ENCODE results near the gene TARP.

Gene TARP

DNA sequence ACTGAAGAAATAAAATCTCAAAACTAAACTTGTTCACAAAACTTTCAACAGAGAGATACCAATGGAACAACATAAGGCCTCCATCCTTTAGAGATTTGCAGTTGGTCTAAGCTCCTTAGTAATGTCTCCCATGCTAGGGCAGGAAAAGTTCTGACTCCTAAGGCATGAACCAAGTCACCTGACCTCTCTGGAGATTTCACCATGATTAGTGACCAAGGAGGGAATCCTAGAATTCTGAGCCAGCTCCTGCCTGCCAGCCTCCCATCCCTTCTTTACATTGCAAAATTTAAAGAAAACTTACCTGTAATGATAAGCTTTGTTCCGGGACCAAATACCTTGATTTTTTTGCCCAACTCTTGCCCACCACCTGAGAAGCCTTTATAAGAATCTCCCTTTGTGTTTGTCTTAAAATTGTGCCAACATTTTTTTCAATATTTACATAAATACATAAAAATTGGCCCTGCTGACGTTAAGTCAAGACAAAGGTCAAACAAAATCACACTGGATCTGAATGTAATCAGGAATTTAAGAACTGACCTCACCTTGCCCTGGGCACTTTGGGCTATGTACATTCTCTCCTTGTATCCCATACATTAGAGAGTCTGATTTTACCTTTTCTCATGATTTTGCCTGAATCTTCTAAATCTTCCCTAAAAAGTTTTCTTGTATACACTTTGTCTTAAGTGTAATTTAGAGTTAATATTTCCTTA lies at the start of gene TARP:
TSS of gene TARP (minus strand) at position 351 of the 710 bp plus-strand sequence.
- DNase-seq = no peak

DNA sequence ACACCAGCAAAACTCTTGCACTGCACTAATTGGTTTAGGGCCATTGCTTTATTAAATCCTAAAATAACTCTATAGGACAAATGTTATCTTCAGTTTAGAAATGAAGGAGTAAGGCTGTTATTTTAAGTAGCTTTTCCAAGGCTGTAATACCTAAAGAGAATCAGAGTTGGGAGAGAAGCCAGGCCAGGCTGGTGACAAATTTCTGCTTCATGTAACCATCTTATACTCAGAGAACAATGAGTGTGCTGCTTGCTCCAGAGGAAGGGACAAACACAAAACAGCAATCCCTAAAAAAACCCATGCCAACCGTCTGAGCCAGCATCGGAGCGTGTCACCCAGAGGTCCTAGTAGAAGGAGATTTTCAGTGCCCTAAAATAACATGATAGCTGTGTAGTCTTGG lies 49.7 kb upstream of the TARP start:
- DNase-seq = no peak

DNA sequence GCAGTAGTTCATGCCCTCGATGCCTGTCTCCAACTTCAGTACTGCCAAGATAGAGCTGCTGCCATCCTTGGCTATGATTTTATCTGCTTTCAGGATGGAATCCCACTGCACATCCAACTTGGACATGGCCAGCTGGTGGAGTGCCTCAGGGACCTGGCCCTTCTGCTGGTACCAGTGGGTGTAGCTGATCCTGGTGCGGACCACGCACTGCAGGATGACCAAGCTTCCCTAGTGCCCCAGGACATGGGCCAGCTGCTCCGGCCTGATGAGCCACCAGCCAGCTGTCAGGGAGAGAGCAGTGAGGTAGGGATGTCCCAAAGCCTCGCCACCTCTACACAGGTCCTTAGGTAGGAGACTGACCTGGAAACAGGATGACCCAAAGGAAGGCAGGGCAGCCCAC lies 49.0 kb upstream of the TARP start:
- no peak for DNase-seq

DNA sequence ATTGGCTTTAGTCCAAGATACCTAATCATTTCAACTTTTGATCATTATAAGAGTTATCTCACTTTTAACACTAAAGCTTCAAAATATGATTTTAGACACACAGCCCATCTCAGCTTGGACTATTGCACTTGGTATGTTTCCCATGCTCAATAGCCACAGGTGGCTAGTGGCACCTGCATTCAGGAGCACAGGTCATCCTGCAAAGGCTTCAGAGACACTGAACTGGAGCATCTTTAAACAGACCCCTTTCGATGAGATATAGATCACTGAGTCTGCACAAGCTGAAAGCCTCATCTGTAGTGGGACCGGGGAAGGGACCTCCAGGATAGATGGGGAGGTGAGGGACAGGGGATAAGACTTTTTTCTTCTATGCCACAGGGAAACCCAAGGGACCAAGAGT lies 48.5 kb upstream of the TARP start:
- no peak for DNase-seq

DNA sequence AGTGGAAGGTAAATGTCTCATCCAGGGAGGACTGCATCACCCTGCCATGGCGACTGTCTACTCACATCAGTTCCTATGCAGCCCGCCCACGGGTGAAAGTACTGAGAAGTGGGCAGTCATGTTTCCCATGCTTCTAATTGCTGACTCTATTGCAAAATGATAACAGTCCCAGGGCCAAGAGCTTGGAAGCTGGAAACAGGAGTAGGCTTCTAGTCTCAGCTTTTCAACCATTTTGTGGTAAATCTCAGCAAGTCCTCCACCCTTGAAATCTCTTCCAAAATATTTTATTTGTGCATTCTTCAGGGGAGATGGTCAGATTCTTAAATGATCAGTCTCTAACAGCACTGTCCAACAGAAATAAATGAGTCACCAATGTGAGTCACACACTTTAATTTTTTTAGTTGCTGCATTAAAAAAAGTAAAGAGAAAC lies 48.1 kb upstream of the TARP start:
- no peak for DNase-seq

DNA sequence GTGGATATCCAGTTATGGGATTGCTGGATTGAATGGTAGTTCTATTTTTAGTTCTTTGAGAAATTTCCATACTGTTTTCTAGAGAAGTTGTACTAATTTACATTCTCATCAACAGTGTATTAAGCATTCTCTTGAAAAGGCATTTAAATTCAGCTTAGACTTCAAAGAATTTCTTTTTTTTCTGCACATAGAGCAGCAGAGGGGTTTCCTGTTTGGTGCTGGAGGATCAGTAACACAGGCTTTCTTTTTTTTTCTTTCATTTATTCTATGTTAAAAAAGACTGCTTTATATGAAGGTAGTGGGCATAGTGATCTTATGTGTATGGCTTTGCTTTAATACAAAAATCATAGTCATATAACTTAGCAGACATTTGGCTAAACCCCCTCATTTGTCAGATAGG lies 47.6 kb upstream of the TARP start:
- no peak for DNase-seq

DNA sequence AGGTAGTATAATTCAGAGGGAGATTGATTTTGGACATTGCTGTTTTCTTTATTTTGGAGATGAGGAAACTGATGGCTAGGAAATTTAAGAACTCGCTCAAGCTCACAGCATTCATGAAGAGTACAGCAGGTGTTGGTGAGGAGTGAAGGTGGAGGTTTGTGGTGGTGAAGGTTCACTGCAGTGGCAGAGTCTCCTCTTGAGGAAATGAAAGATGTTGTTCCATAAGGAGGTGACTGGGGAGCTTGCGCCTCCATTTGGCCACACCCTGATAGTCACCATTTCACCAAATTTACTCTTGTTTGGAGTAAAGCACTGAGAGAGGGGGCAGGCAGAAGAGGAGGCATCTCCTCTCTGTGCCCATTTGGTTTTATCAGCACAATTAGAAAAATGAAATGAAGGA lies 46.4 kb upstream of the TARP start:
- DNase-seq = no peak

DNA sequence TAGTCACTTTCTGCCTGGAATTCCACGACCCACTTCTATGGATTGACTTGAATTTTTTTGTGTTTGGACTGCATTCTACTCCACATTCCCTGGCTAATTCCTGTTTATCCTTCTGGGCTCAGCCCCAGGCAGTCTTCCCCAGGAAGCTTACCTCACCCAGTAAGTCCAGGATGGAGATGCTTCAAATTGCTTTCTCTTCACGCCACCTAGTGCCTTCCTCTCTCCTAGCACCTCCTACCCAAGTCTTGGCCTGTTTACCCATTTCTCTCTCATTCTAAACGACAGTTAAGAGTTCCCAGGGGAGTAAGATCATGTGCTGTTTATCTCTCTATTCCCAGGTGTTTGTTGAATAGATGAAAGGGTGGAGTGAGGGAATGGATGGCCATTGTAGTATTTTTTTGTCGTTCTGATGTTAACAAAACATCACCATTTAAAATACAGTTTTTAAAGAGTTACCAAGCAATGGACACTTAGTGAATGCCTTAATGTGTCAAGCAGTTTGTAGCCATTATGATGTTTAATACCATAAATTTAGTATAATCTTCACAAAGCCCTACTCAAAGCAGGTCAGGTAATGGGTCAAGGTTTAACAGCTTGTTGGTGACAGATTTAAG lies 45.5 kb upstream of the TARP start:
- peak; percentile 82 for DNase-seq

DNA sequence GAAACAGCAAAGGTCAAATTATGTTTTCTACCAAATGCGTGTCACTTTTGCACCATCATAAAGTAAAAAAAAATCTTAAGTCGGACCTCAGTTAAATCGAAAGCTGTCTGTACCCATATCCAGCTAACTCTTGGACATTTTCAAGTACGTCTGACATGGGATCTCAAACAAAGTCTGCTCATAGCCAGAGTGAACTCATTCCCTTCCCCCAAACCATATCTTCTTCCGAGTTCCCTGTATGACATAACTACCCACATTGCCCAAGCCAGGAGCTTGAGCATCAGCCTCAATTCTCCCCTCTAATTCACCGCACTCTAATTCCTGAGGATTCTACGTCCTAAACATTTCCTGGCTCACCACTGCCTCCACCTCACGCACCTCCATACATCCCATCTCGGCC lies 44.8 kb upstream of the TARP start:
- no peak for DNase-seq

DNA sequence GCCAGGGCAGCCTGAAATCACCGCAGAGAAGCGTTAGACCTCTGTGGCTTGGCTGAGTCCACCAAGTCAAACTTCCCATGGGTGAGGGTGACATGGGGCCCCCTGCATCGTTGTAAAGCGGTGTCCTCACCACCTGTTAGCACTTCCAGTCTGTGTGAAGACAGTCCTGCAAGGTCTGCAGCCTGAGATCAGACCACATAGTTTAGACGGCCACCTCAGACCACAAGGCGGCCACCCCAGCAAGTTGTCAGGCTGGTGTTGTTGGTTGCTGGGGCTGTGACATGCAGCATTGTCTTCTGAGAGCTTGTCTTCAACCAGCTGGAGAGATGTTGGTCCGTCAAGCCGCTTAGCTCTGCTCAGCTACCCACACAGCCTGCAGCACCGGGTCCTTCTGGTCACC lies 44.1 kb upstream of the TARP start:
- peak; percentile 81 for DNase-seq

DNA sequence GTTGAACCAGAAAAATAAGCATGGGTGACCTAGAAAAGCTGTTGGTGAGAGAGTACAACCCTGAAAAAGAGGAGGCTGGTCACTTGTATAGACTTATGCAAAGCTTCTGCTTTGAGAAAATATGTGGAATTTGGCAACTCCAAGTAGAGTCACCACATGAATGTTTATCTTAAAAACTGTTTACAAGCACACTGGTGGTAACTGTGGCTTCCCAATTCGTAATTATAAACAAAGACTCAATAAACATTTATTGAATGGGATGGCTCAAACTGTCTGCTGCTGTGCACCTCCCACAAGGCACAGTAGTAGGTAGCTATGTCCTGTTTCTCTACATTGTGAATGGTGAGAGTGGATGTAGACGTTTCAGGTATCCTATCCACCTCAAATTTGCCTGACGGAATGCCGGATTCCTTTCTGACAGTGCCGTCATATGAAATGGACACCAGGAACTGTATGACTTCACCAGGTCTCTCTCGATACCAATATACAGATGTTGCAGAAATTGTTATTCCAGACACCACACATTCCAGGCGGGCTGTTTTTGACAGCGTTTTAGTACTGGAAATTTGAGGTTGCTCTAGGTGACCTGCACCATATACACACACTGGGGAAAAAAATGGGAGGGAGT lies 43.4 kb upstream of the TARP start:
- no peak for DNase-seq

DNA sequence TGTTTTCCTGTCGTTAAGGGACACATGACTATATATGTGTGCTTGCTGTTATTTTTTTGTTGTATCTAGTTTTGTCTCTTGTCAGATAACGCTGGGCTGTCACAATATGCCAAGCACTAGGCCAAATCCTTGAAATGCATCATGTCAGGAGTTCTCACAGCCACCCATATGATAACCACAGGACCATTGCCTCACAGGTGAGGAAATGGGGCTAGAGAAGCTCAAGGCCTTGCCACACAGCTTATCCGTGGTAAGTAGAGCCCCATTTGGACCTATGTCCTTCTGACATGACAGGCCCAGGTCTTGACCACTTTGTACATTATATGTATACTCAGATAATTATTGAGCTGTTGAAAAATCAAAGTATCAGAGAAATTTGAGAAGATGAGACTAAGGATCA lies 42.0 kb upstream of the TARP start:
- DNase-seq = no peak

DNA sequence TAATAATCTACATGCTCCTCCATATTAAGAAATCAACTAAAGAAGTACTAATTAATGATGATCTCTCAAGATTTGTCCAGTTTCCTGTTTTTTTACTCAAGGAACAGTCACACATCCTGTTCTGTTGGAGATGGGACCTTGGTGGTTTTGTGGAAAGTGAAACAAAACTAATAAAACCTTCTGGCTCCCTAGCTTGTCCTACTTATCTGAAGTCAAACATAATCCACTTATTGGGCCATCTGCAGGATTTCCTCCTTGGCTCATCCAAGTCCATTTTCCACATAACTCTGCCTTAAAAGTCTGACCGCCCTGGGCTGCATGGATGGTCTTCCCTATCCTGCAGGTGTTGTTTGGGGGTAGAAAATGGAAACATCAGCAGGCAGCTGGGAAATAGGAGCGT lies 39.4 kb upstream of the TARP start:
- DNase-seq = peak; percentile 53

DNA sequence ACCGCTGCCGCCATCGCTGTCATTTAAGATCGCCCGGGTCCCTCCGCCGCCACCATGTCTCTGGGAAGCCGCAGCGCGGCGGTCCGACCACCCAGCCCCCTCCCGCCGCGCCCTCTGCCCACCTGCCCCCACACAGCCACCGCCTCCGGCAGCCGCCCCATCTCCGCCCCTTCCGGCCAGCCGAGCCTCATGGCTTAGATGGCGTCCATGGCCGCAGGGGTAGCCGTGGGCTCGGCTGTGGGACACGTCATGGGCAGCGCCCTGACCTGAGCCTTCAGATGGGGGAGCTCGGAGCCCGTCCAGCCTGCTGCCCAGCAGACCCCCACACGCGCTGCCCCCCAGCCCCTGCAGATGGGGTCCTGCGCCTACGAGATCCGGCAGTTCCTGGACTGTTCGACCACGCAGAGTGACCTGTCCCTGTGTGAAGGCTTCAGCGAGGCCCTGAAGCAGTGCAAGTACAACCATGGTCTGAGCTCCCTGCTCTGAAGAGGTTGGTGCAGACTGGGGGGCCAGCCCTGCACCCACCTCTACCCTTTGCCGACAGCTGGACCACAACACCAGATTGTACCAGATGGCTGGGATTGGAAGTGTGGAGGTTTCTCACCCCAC lies 38.0 kb upstream of the TARP start:
- peak; percentile 81 for DNase-seq

DNA sequence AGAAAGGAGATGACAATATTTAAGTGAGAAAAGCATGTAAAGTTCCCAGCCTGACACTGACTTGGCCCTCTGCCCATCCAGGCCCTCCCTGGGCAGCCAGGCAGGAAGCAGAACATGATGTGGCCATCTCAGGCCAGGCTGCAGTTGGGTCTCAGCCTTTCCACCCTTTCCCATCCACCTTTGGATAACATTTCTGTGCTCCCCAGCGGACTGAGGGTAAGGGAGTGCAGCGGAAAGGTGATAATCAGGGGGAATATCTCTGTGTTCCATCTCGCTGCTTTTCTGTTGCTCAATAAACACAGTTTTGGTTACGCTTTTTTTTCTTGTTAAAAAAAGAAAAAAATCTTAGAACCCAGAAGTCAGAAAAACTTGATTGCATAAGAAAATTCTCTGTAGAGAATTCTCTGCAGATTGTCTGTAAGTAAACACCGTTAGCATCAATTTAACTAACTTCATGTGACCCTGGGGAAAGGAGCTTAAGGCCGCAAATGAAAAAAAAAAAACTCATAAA lies 37.2 kb upstream of the TARP start:
- peak; percentile 62 for DNase-seq

DNA sequence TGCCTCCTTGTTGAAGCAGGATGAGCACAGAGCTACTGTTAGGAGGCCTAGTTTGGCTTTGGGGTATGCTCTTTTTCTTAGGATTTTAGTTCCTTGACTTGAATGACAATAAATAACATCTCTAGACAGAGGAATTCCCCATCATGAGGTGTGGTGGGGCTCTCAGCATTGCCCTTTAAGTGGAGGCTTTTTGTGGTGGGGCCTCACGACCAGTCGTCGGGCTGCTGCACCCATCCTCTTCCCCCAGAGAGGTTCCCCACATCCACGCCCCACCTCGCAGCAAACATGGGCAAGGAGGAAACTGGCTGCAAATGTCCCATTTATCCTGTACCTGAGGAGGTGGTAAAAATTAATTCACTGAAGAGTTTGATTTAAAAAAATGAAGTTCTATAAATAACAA lies 36.1 kb upstream of the TARP start:
- DNase-seq = no peak

DNA sequence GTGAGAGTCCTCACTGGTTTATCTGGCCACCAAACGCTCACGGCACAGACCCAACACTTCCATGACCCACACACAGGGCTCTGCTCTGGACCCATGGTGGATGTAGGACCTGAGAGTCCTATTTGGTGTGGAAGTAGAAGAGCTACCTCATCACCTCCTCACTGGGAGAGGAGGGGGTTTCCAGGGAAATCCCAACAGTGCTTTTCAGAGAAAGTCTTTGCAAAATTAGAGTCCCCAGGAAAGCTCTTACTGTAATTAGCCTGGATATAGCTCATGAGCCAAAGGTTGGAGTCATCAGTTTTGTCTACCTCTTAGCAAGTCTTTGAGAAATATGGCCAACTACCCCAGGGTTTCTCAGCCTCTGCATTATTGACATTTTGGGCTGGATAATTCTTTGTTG lies 34.7 kb upstream of the TARP start:
- no peak for DNase-seq

DNA sequence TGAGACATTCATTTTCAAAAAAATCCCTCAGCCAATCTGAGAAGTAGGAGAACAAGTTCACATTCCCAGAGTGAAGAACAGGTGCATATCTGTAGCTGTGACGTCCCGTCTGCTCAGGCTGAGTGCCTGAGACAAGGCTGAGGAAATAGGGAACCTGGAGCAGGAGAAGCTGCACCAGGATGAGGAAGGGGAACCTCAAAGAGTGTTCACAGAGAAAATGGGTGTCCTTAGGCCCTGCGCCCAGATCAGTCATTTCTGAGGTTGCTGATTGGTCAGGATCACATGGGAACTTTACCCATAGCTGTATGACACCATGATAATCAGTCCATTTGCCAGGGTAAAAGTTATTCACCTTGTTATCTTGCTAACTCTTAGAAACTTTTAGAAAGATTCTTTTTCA lies 34.2 kb upstream of the TARP start:
- DNase-seq = no peak

DNA sequence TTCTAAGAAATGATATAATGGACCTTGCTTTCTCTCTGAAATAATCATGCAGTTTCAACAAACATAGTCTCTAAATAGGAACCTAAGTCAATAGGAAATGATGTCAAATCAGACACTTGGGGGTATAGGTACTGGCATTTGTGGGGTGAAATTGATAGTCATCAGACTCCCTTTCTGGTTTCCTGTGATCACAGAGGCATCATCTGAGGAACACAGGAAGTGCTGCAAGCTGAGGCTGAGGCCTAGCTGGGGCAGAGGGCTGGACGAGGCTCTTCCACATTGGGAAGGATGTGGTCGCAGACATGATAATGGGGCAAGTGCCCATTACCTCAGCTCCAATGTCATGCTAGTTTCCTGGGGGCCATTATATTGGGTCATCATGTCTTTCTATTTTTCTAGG lies 33.5 kb upstream of the TARP start:
- DNase-seq = peak; percentile 74

DNA sequence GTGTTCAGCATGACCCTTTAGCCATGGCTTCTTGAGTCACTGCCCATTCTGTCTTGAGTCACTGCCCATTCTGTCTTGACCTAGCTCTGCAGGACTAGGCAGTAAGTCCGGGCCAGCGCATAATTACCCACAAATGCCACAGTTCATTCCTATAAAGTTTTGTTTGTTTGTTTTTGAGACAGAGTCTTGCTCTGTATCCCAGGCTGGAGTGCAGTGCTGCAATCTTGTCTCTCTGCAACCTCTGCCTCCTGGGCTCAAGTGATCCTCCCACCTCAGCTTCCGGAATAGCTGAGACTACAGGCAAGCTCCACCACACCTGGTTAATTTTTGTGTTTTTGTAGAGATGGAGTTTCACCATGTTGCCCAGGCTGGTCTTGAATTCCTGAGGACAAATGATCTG lies 32.7 kb upstream of the TARP start:
- DNase-seq = no peak

DNA sequence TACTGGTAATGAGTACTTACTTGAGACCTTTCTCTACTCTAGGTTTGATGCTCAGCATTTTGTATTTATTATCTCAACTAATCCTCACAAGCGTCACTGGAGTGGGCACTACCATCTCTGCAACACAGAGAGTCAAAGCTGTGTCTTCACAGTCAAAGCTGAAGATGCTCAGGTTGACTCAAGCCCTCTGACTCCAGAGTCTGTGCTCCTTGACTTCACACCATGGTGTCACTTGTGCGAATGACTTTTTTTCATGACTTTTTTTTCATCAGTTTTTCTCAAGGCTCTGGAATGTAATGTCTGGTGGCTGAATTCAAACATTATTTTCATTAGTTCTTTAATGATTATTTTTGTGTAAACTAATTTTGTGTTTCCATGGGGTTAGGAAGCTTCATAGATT lies 30.4 kb upstream of the TARP start:
- DNase-seq = no peak

DNA sequence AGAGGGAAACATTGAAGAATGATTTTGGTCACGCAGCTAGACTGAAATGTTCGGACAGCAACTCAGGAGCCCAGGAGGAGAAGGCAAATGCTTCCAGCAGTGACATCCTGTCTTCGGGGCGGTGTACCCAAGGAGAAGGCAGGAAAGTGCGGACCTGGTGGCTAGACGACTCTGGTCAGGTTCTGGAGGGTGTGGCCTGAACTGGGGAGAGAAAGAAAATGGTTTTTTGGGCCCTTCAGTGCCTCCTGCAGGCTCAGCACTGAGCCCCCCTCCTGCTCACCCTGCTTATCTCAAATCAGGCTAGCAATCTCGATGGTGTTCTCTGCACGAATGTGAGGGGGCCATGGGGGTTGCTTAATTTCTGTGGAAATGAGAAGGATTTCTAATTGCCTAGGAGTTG lies 26.7 kb upstream of the TARP start:
- no peak for DNase-seq

DNA sequence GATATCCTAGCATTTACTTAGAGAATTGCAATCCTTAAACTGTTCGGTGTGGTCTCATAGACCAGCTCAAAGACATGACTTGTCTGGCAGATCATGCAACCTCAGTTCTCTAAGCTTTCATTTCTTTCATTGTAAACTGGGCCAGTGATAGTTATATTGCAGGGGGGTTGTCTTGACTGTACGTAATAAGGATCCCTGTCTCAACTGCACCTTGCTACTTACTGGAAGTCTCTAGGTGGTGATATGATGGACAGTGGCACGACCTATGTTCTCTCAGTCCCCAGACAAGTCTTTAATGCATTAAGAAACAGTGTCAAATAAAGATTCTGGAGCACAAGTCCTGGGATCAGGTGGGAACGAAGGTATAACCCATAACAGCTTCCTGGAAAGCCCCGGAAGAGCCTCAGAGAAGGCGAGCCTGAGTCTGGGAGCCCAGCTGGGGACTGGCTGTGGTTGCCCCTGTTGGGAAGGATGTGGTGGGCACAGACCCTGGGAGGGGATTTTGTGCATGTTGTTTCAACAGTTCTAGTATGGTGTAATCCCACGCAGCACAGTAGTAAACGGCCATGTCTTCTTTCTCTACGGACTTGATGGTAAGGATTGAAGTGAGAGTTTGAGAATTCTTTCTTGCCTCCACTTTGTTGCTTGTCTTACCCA lies 26.0 kb upstream of the TARP start:
- no peak for DNase-seq
